ENCODE measurements around the gene GLYATL2. TPM values are rescaled to one million over a fixed set of nuclear protein-coding genes. Genes with fewer than 3 reads are reported as not detected.

GLYATL2 gene
- total and polyA plus RNA-seq, 10 of the 15 experiments (the other 5 are each of a cell fraction or from before 2014, with no cell fraction given) = 0.13 to 0.97 (median 0.49) TPM

GRCh38 chr11:58813693-58814092, 30.8 kb downstream of the GLYATL2 start:
- no peak for TF ChIP-seq IRF4 (IDR thresholded peaks at IDR 0.05; ENCODE audit: low read depth, low read length)
- no peak for TF ChIP-seq IKZF1 (conservative IDR thresholded peaks at IDR 0.05)
- TF ChIP-seq, protein P1, sequence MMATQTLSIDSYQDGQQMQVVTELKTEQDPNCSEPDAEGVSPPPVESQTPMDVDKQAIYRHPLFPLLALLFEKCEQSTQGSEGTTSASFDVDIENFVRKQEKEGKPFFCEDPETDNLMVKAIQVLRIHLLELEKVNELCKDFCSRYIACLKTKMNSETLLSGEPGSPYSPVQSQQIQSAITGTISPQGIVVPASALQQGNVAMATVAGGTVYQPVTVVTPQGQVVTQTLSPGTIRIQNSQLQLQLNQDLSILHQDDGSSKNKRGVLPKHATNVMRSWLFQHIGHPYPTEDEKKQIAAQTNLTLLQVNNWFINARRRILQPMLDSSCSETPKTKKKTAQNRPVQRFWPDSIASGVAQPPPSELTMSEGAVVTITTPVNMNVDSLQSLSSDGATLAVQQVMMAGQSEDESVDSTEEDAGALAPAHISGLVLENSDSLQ (IDR thresholded peaks at IDR 0.05) = no peak
- TF ChIP-seq NR2C2 (IDR thresholded peaks at IDR 0.05; ENCODE audit: borderline replicate concordance, control insufficient read depth, insufficient read length, low read depth) = no peak
- no peak for TF ChIP-seq CBFB (IDR thresholded peaks at IDR 0.05; ENCODE audit: low read depth)
- TF ChIP-seq TBL1XR1 (IDR thresholded peaks at IDR 0.05; ENCODE audit: low read depth, low read length) = no peak
- no peak for TF ChIP-seq RBBP5 (conservative IDR thresholded peaks at IDR 0.05)
- TF ChIP-seq MTA3 (IDR thresholded peaks at IDR 0.05; ENCODE audit: borderline replicate concordance, low read length) = no peak
- TF ChIP-seq RCOR1 (conservative IDR thresholded peaks at IDR 0.05; ENCODE audit: low read depth, low read length) = no peak
- no peak for TF ChIP-seq BACH1 (IDR thresholded peaks at IDR 0.05; ENCODE audit: borderline replicate concordance)
- TF ChIP-seq, protein P2, sequence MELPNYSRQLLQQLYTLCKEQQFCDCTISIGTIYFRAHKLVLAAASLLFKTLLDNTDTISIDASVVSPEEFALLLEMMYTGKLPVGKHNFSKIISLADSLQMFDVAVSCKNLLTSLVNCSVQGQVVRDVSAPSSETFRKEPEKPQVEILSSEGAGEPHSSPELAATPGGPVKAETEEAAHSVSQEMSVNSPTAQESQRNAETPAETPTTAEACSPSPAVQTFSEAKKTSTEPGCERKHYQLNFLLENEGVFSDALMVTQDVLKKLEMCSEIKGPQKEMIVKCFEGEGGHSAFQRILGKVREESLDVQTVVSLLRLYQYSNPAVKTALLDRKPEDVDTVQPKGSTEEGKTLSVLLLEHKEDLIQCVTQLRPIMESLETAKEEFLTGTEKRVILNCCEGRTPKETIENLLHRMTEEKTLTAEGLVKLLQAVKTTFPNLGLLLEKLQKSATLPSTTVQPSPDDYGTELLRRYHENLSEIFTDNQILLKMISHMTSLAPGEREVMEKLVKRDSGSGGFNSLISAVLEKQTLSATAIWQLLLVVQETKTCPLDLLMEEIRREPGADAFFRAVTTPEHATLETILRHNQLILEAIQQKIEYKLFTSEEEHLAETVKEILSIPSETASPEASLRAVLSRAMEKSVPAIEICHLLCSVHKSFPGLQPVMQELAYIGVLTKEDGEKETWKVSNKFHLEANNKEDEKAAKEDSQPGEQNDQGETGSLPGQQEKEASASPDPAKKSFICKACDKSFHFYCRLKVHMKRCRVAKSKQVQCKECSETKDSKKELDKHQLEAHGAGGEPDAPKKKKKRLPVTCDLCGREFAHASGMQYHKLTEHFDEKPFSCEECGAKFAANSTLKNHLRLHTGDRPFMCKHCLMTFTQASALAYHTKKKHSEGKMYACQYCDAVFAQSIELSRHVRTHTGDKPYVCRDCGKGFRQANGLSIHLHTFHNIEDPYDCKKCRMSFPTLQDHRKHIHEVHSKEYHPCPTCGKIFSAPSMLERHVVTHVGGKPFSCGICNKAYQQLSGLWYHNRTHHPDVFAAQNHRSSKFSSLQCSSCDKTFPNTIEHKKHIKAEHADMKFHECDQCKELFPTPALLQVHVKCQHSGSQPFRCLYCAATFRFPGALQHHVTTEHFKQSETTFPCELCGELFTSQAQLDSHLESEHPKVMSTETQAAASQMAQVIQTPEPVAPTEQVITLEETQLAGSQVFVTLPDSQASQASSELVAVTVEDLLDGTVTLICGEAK (IDR thresholded peaks at IDR 0.05; ENCODE audit: borderline replicate concordance) = no peak
- no peak for TF ChIP-seq TCF3 (IDR thresholded peaks at IDR 0.05; ENCODE audit: borderline replicate concordance, insufficient read depth, low read depth, low read length)
- no peak for TF ChIP-seq CHD2 (IDR thresholded peaks at IDR 0.05; ENCODE audit: borderline replicate concordance, low read depth, low read length)
- no peak for TF ChIP-seq EED (IDR thresholded peaks at IDR 0.05; ENCODE audit: low read depth)
- intact Hi-C loops (cut with micrococcal nuclease; ENCODE audit: unreplicated experiment) = no loop called here
- ChIA-PET SMC1A (ENCODE audit: uncharacterized antibody, unreplicated experiment) (interaction anchor here (1.1 kb wide), 1 partner anchor 17 kb away, joined by 3 read pairs; no protein-coding TSS in a partner anchor), CTCF (no interaction called here), POLR2A (no interaction called here), RAD21 (ENCODE audit: unreplicated experiment) (no interaction called here)
- DNase-seq (ENCODE audit: low read depth, low spot score) (no peak), ATAC-seq (no peak), FAIRE-seq (no peak)
- Histone ChIP-seq H3K4me3 (no peak overlapping the region), H2AFZ (ENCODE audit: control insufficient read depth, low read depth, low read length) (no peak overlapping the region), H3K4me2 (ENCODE audit: control insufficient read depth, insufficient read depth) (no peak overlapping the region), H3K36me3 (ENCODE audit: control insufficient read depth in 2 of 2, insufficient read depth in 2 of 2, low read length in 1 of 2) (no peaks in the 10 kb centered on the region), H3K79me2 (ENCODE audit: control insufficient read depth, insufficient read depth, low read length) (no peaks in the 10 kb centered on the region), H3K9ac (ENCODE audit: control insufficient read depth, insufficient read depth, low read length) (no peak overlapping the region), H4K20me1 (ENCODE audit: control insufficient read depth, insufficient read depth) (no peaks in the 10 kb centered on the region), H3K4me1 (ENCODE audit: control insufficient read depth, insufficient read depth, low read length) (no peaks in the 10 kb centered on the region), H3K27ac (ENCODE audit: control insufficient read depth, insufficient read depth) (no peak overlapping the region), H3K27me3 (replicated peaks in 1 of 2; ENCODE audit: control insufficient read depth in 2 of 2, insufficient read depth in 2 of 2, low read length in 1 of 2) (no peaks in the 10 kb centered on the region), H3K9me3 (replicated peaks; ENCODE audit: control insufficient read depth, insufficient read depth, low read length) (no peaks in the 10 kb centered on the region)
- WGBS (ENCODE audit: insufficient coverage, insufficient replicate concordance, low lambda C conversion rate, missing lambda C conversion rate) = 17% methylated on average over 1 of the region's 1 CpG
- in situ Hi-C loops (cut with MboI) = no loop called here
- no TSS peak for BruUV-seq (replicated peaks)

Data from GM12878 (cell line).